HG03196 (cell line): ENCODE results near the gene ZSCAN10.

Experiments used
- ATAC-seq: cut with Tn5 transposase; IDR thresholded peaks from one replicate; pipeline ENCODE4 v1.9.1; 2021; ENCODE audit not compliant: unreplicated experiment

ZSCAN10 gene

GRCh38 chr16:3112058-3112880, 13.2 kb upstream of the ZSCAN10 start, which contains the start of gene ZNF205:
Gene ZNF205, plus strand, starts transcription at chr16:3112586. Its CDS starts 845 bp downstream, at chr16:3113431.
- no peak for ATAC-seq

GRCh38 chr16:3106205-3106928, 7.3 kb upstream of the ZSCAN10 start:
- ATAC-seq: peak; percentile 78

GRCh38 chr16:3101841-3102470, 2.9 kb upstream of the ZSCAN10 start:
- no peak for ATAC-seq

DNA sequence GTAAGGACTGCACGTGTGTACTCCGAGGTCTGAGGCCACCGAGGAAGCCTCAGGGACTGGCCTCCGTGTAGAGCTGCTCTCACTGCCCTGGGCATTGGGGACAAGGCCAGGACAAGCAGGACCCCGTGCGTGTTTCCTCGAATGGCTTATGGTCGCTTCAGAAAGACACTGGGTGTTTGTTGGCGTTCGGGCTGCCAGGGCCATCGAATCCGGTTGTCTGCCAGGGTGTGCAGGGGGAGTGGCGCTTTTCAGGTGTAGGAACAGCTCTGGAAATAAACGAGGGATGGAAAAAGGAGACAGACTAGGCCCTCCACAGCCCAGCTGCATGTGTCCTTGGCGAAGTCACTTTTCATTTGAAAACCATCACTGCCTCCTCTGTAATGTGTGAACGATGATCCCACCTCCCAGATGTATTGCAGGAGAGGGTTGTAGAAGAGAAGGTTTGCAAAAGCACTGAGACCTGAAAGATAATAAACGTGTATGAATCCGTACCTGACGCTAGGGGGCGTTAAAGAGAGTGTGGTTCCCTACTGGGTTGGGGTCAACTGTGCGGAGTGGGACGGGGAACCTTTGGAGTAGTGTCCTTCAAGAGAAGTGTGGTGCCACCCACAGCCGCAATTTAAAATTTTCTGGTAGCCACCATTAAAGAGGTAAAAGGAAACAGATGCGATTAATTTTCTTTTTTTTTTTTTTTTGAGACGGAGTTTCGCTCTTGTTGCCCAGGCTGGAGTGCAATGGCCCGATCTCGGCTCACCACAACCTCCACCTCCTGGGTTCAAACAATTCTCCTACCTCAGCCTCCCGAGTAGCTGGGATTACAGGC, 2.1 kb upstream of the ZSCAN10 start:
- no peak for ATAC-seq

DNA sequence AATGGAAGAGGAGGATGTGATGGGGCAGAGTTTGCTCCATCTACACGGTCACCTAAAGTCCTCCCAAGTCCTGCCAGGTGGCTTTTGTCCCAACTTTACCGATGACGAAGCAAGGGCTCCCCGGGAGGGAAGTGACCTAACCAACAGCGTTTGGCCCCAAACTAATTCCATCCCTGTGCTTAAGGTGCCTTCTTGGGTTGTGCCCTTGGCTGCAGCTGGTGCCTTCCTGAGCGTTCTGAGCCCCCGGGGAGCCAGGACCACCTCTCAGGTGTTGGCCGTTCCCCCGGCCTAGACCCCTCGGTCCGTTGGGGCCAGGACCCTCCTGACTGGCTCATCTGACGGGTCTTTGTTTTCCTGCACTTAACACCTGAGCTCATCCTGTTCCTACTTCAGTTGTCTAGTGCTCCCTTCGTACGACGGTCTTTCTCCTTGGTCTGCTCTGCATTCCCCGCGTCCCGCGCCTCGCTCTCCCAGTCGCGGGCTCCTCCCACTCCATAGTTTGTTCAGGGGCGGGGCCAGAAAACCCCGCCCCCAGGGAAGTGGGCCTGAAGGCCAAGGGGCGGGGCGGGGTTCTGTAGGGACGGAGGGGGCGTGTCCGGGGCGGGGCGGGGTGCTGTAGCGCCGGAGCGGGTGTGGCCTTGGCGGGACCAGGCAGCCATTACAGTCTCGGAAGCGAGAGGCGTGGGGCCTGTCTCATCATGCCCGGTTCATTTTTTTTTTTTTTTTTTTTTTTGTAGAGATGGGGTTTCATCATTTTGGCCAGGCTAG, 822 bp upstream of the ZSCAN10 start:
- no peak for ATAC-seq

DNA sequence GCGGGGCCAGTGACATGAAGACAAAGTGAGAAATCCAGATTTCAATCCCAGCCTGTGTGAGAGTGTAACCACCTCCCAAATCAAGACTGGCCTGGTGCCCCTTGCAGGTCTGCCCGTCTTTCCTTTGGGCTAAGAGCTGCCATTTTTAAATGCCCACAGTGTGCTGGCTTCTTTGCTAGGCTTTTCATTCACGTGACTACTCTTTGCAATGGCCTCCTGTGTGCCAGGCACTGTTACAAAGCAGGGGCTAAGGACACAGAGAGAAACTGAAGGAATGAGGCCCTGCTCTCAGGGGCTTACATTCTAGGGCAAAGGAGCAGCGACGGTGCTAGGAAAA, 269 bp upstream of the ZSCAN10 start:
- ATAC-seq: no peak

- no peak for ATAC-seq
Measured at GRCh38 chr16:3097266-3097665, 1.8 kb downstream of the ZSCAN10 start.

- no peak for ATAC-seq
Measured at GRCh38 chr16:3096362-3096761, 2.7 kb downstream of the ZSCAN10 start.

GRCh38 chr16:3095869-3096268, 3.2 kb downstream of the ZSCAN10 start:
- ATAC-seq: peak; percentile 63

- no peak for ATAC-seq
Measured at GRCh38 chr16:3094289-3095027, 4.6 kb downstream of the ZSCAN10 start.

DNA sequence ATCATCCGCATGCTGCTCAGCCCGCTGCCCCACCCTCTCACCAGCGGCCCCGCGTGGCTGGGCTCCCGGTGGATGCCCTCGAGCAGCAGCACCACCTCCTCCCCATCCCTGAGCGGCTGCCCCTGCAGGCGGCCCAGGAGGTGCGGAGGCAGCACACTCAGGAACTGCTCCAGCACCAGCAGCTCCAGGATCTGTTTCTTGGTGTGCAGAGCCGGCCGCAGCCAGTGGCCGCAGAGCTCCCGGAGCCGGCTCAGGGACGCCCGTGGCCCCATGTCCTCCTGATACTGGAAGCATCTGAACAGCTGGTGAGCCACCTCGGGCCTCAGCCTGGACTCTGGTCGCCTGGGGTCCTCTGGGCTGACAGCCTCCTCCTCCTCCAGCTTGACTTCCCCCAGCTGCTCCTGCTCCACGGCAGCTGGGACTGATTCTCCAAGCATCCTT, 6.6 kb downstream of the ZSCAN10 start:
- no peak for ATAC-seq

- no peak for ATAC-seq
Measured at GRCh38 chr16:3091551-3091950, 7.5 kb downstream of the ZSCAN10 start.

DNA sequence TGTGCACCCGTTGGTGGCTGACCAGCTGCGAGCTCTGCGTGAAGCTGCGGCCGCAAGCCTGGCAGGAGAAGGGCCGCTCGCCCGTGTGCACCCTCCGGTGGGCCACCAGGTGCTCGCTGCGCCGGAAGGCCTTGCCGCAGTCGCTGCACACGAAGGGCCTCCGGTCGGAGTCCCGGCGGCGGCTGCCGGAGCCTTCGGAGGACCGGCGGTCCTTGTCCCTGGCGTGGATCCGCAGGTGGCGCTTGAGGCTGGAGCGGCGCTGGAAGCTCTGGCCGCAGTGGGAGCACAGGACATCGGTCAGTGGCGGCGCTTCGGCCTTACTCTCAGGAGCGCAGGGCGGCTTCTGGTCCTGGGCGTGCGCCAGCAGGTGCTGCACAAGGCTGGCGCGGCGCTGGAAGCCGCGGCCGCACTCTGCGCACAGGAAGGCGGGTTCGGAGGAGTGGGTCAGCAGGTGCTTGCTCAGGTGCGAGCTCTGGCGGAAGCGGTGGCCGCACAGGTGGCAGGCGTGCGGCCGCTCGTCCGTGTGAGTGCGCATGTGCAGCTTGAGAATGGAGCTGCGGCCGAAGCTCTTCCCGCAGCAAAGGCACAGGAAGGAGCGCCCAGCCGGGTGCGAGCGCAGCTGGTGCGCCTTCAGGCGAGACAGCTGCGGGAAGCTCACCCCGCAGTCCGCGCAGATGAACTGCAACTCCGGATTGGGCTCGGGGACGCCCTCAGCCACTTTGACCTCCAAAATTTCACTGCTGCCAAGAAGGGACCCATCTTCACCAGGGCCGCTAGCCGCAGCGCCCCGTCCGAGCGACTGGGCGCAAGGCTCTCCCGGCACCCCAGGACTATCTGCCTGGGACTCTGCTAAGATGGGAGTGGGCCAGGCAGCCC, 9.1 kb downstream of the ZSCAN10 start:
- no peak for ATAC-seq

- no peak for ATAC-seq
Measured at GRCh38 chr16:3088925-3089716, 10.0 kb downstream of the ZSCAN10 start.

DNA sequence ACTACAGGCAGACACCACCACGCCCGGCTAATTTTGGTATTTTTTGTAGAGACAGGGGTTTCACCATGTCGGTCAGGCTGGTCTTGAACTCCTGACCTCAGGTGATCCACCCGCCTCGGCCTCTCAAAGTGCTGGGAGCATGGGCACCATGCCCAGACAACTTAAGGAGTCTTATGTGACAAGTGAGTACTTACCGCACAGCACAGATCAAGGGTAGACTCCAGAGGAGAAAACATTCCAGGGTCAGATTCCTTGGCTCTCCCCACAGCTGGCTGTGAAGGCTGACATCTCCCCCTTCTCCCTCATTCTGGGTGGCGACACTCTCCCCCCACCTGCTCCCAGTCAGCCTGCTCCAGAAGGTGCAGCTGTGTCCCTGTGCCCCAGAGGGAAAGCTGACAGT, 10.6 kb downstream of the ZSCAN10 start:
- no peak for ATAC-seq

- ATAC-seq: no peak
Measured at GRCh38 chr16:3087243-3088235, 11.6 kb downstream of the ZSCAN10 start.
